Activated CD4-positive, alpha-beta T cell treated with anti-CD3 and anti-CD28 coated beads, Interleukin-2, amount 10 ng/mL, durations not matched to agents 7 days and 5 days (primary cell): ENCODE results near the gene MYB. TPM values are rescaled to one million over a fixed set of nuclear protein-coding genes. Genes with fewer than 3 reads are reported as not detected.

Experiments
- CTCF ChIA-PET: fragments of 350-600 bp; sonication (Branson Sonifier 250); formaldehyde crosslinking; loops from one replicate; lab custom pipeline; 2021; ENCODE audit warnings: antibody characterized with exemption; lab: Charles Lee
- POLR2A ChIA-PET: fragments of 350-600 bp; sonication (Branson Sonifier 250); formaldehyde crosslinking; loops from one replicate; lab custom pipeline; 2021; ENCODE audit warnings: antibody characterized with exemption; lab: Charles Lee
- DNase-seq: peaks from one replicate; pipeline ENCODE4 v3.0.0-alpha.2; 2020
- H3K27ac Mint-ChIP-seq: one replicate; pipeline ENCODE4 v1.8.0; 2021; ENCODE audit warnings: mild to moderate bottlenecking, moderate library complexity, mixed read lengths
- H3K27me3 Mint-ChIP-seq: one replicate; pipeline ENCODE4 v1.8.0; 2021; ENCODE audit warnings: mixed read lengths
- H3K36me3 Mint-ChIP-seq: one replicate; pipeline ENCODE4 v1.8.0; 2021; ENCODE audit warnings: low read depth, mixed read lengths
- H3K4me1 Mint-ChIP-seq: one replicate; pipeline ENCODE4 v1.8.0; 2021; ENCODE audit warnings: mixed read lengths
- H3K4me3 Mint-ChIP-seq: one replicate; pipeline ENCODE4 v1.8.0; 2021; ENCODE audit warnings: mild to moderate bottlenecking, moderate library complexity, mixed read lengths
- H3K9me3 Mint-ChIP-seq: one replicate; pipeline ENCODE4 v1.8.0; 2021; ENCODE audit warnings: mixed read lengths
- total RNA-seq, 2 experiments: library from RNA; stranded (reverse); gene quantifications; one replicate each; pipeline ENCODE4 v1.2.3, GENCODE V29; 2021

The MYB gene
- total RNA-seq, 2 experiments from 2014 or later = 12.6 to 13.5 TPM

- H3K27ac Mint-ChIP-seq = no peak overlapping the region
- no peaks in the 10 kb centered on the region for H3K27me3 Mint-ChIP-seq
Measured at GRCh38 chr6:135165031-135165430, 16.1 kb upstream of the MYB start.

GRCh38 chr6:135166515-135166914 is 14.6 kb upstream of the MYB start:
- no peaks in the 10 kb centered on the region for H3K27me3 Mint-ChIP-seq
- ChIA-PET POLR2A (interaction anchor here (1.0 kb wide), 1 partner anchor 38 kb away, joined by 3 read pairs; no protein-coding TSS in a partner anchor), CTCF (interaction anchor here (1.1 to 2.9 kb wide), 6 partner anchors 10 to 24 kb away, joined by 3 to 8 read pairs (median 4); no protein-coding TSS in a partner anchor)
- H3K4me1 Mint-ChIP-seq = peaks cover 36% of the 10 kb centered on the region
- DNase-seq = no peak
- no peaks in the 10 kb centered on the region for H3K36me3 Mint-ChIP-seq
- H3K4me3 Mint-ChIP-seq = no peak overlapping the region
- no peak overlapping the region for H3K27ac Mint-ChIP-seq
- no peaks in the 10 kb centered on the region for H3K9me3 Mint-ChIP-seq

More at GRCh38 chr6:135165031-135165430, 16.1 kb upstream of the MYB start:
- CTCF ChIA-PET = interaction anchor here (0.8 kb wide), 1 partner anchor 716 kb away, joined by 3 read pairs; no protein-coding TSS in a partner anchor
- H3K36me3 Mint-ChIP-seq = peaks cover 5% of the 10 kb centered on the region
- peaks cover 37% of the 10 kb centered on the region for H3K4me1 Mint-ChIP-seq
- no peak for DNase-seq
- H3K4me3 Mint-ChIP-seq = no peak overlapping the region
- H3K9me3 Mint-ChIP-seq = no peaks in the 10 kb centered on the region
- POLR2A ChIA-PET = no interaction called here

- no peaks in the 10 kb centered on the region for H3K27me3 Mint-ChIP-seq
- H3K9me3 Mint-ChIP-seq = no peaks in the 10 kb centered on the region
- H3K27ac Mint-ChIP-seq = no peak overlapping the region
- H3K36me3 Mint-ChIP-seq = no peaks in the 10 kb centered on the region
- peaks cover 25% of the 10 kb centered on the region for H3K4me1 Mint-ChIP-seq
- ChIA-PET POLR2A (no interaction called here), CTCF (interaction anchor here (0.6 to 2.9 kb wide), 9 partner anchors 8 to 397 kb away, joined by 3 to 8 read pairs (median 4); no protein-coding TSS in a partner anchor)
- H3K4me3 Mint-ChIP-seq = no peak overlapping the region
- no peak for DNase-seq
Measured at GRCh38 chr6:135167617-135168016, 13.5 kb upstream of the MYB start.

- ChIA-PET CTCF (interaction anchor here (1.0 to 2.9 kb wide), 4 partner anchors 8 to 37 kb away, joined by 4 to 8 read pairs (median 6); no protein-coding TSS in a partner anchor), POLR2A (no interaction called here)
- Mint-ChIP-seq H3K4me3 (no peak overlapping the region), H3K36me3 (no peaks in the 10 kb centered on the region), H3K27me3 (no peaks in the 10 kb centered on the region), H3K4me1 (peaks cover 23% of the 10 kb centered on the region), H3K27ac (no peak overlapping the region), H3K9me3 (no peaks in the 10 kb centered on the region)
- no peak for DNase-seq
Measured at GRCh38 chr6:135168766-135169165, 12.3 kb upstream of the MYB start.

GRCh38 chr6:135170238-135170637 is 10.9 kb upstream of the MYB start:
- CTCF ChIA-PET = interaction anchor here (1.0 kb wide), 1 partner anchor 190 kb away, joined by 3 read pairs; no protein-coding TSS in a partner anchor
- no peak overlapping the region for H3K4me3 Mint-ChIP-seq
- POLR2A ChIA-PET = no interaction called here
- no peaks in the 10 kb centered on the region for H3K27me3 Mint-ChIP-seq
- H3K4me1 Mint-ChIP-seq = peaks cover 30% of the 10 kb centered on the region
- no peak for DNase-seq
- peak overlapping the region; percentile 36 for H3K27ac Mint-ChIP-seq
- no peaks in the 10 kb centered on the region for H3K36me3 Mint-ChIP-seq
- H3K9me3 Mint-ChIP-seq = no peaks in the 10 kb centered on the region

GRCh38 chr6:135170849-135171248 is 10.3 kb upstream of the MYB start:
- ChIA-PET POLR2A (no interaction called here), CTCF (interaction anchor here (1.0 kb wide), 1 partner anchor 11 kb away, joined by 4 read pairs; no protein-coding TSS in a partner anchor)
- Mint-ChIP-seq H3K9me3 (no peaks in the 10 kb centered on the region), H3K27ac (peak overlapping the region; percentile 36), H3K27me3 (no peaks in the 10 kb centered on the region), H3K4me1 (peaks cover 31% of the 10 kb centered on the region), H3K36me3 (no peaks in the 10 kb centered on the region), H3K4me3 (no peak overlapping the region)
- DNase-seq = no peak

GRCh38 chr6:135173242-135173988 is 7.7 kb upstream of the MYB start:
- no peak for DNase-seq
- Mint-ChIP-seq H3K4me1 (peaks cover 41% of the 10 kb centered on the region), H3K27me3 (no peaks in the 10 kb centered on the region), H3K36me3 (no peaks in the 10 kb centered on the region), H3K9me3 (no peaks in the 10 kb centered on the region), H3K27ac (no peak overlapping the region), H3K4me3 (no peak overlapping the region)
- ChIA-PET POLR2A (no interaction called here), CTCF (interaction anchor here (1.1 to 1.5 kb wide), 3 partner anchors 10 to 29 kb away, joined by 3 to 5 read pairs (median 5); no protein-coding TSS in a partner anchor)

- Mint-ChIP-seq H3K4me3 (no peak overlapping the region), H3K4me1 (peaks cover 41% of the 10 kb centered on the region), H3K9me3 (no peaks in the 10 kb centered on the region), H3K36me3 (no peaks in the 10 kb centered on the region), H3K27me3 (no peaks in the 10 kb centered on the region), H3K27ac (no peak overlapping the region)
- CTCF ChIA-PET = interaction anchor here (1.1 to 1.5 kb wide), 3 partner anchors 9 to 29 kb away, joined by 3 to 5 read pairs (median 5); no protein-coding TSS in a partner anchor
- POLR2A ChIA-PET = no interaction called here
- DNase-seq = no peak
Measured at GRCh38 chr6:135173989-135174484, 7.1 kb upstream of the MYB start.

- no peaks in the 10 kb centered on the region for H3K9me3 Mint-ChIP-seq
- H3K36me3 Mint-ChIP-seq = no peaks in the 10 kb centered on the region
- H3K4me3 Mint-ChIP-seq = no peak overlapping the region
- no peaks in the 10 kb centered on the region for H3K27me3 Mint-ChIP-seq
- CTCF ChIA-PET = interaction anchor here (0.7 to 2.9 kb wide), 4 partner anchors 9 to 768 kb away, joined by 3 to 8 read pairs (median 3); no protein-coding TSS in a partner anchor
- no peak for DNase-seq
- H3K27ac Mint-ChIP-seq = no peak overlapping the region
- POLR2A ChIA-PET = no interaction called here
- H3K4me1 Mint-ChIP-seq = peaks cover 31% of the 10 kb centered on the region
Measured at GRCh38 chr6:135176058-135176457, 5.0 kb upstream of the MYB start.

- Mint-ChIP-seq H3K4me1 (peaks cover 28% of the 10 kb centered on the region), H3K27me3 (no peaks in the 10 kb centered on the region), H3K4me3 (no peak overlapping the region), H3K9me3 (no peaks in the 10 kb centered on the region), H3K36me3 (no peaks in the 10 kb centered on the region), H3K27ac (no peak overlapping the region)
- POLR2A ChIA-PET = no interaction called here
- no peak for DNase-seq
- CTCF ChIA-PET = interaction anchor here (1.0 to 2.9 kb wide), 5 partner anchors 8 to 32 kb away, joined by 3 to 8 read pairs (median 6); no protein-coding TSS in a partner anchor
Measured at GRCh38 chr6:135176464-135176863, 4.6 kb upstream of the MYB start.

- Mint-ChIP-seq H3K4me3 (no peak overlapping the region), H3K4me1 (peaks cover 30% of the 10 kb centered on the region), H3K27ac (no peak overlapping the region), H3K9me3 (no peaks in the 10 kb centered on the region), H3K27me3 (no peaks in the 10 kb centered on the region), H3K36me3 (no peaks in the 10 kb centered on the region)
- CTCF ChIA-PET = interaction anchor here (0.7 to 1.9 kb wide), 2 partner anchors 12 to 198 kb away, joined by 4 to 5 read pairs; no protein-coding TSS in a partner anchor
- POLR2A ChIA-PET = interaction anchor here (0.5 kb wide), 1 partner anchor 16 kb away, joined by 4 read pairs; no protein-coding TSS in a partner anchor
- DNase-seq = no peak
Measured at GRCh38 chr6:135179372-135179771, 1.7 kb upstream of the MYB start.

GRCh38 chr6:135179920-135180541 is 1.1 kb upstream of the MYB start:
- no peaks in the 10 kb centered on the region for H3K9me3 Mint-ChIP-seq
- H3K4me3 Mint-ChIP-seq = peak overlapping the region; percentile 79
- POLR2A ChIA-PET = interaction anchor here (0.5 to 1.4 kb wide), 2 partner anchors 17 to 92 kb away, joined by 4 to 5 read pairs; no protein-coding TSS in a partner anchor
- peaks cover 30% of the 10 kb centered on the region for H3K4me1 Mint-ChIP-seq
- CTCF ChIA-PET = interaction anchor here (1.2 to 2.0 kb wide), 4 partner anchors 13 to 36 kb away, joined by 4 to 7 read pairs (median 6); no protein-coding TSS in a partner anchor
- DNase-seq = no peak
- H3K27ac Mint-ChIP-seq = peak overlapping the region; percentile 87
- H3K27me3 Mint-ChIP-seq = no peaks in the 10 kb centered on the region
- no peaks in the 10 kb centered on the region for H3K36me3 Mint-ChIP-seq
